HG03025 (cell line): Measurements from ENCODE around the gene PTPN12.

Source experiments
- ATAC-seq: cut with Tn5 transposase; IDR thresholded peaks from one replicate; pipeline ENCODE4 v1.9.1; 2021; ENCODE audit warnings: mild to moderate bottlenecking, moderate library complexity; ENCODE audit not compliant: unreplicated experiment, low FRiP score

The PTPN12 gene

GRCh38 chr7:77657427-77658224 lies 120.5 kb downstream of the PTPN12 start:
- ATAC-seq: no peak

- ATAC-seq: no peak
These were observed 121.8 kb downstream of the PTPN12 start for GRCh38 chr7:77658928-77659327.

- no peak for ATAC-seq
These were observed 124.7 kb downstream of the PTPN12 start for GRCh38 chr7:77661816-77662215.

GRCh38 chr7:77662869-77663268 lies 125.8 kb downstream of the PTPN12 start:
- ATAC-seq: no peak

DNA sequence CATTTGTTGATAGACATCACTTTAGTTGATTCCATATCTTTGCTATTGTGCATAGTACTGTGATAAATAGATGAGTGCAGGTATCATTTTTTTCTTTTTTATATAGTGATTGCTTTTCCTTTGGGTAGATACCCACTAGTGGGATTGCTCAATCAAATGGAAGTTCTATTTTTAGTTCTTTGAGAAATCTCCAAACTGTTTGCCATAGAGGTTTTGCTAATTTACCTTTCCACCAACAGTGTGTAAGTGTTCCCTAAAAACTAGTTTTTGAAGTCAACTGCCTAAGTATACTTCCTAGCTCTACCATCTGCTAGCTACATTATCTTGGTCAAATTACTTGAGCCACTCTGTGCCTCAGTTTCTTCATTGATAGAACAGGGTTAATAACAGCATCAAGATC lies 127.6 kb downstream of the PTPN12 start:
- ATAC-seq: no peak

DNA sequence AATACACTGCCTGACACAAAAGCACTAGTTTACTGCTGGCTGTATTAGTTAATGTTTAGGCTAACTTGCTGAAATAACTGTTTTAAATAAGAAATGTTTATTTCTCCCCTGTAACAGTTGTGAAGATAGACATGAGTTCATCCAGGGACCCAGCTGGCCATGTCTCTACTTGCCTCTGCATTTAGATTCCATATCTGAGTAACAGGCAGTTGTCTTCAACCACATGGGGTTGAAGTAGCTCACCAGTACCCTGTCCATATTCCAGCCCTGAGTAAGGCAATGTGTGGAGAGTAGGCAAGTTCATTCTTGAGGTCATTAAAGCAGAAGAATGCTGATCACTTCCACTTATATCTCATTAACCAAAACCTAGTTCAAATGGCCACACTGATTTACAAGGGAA lies 128.1 kb downstream of the PTPN12 start:
- ATAC-seq: no peak

DNA sequence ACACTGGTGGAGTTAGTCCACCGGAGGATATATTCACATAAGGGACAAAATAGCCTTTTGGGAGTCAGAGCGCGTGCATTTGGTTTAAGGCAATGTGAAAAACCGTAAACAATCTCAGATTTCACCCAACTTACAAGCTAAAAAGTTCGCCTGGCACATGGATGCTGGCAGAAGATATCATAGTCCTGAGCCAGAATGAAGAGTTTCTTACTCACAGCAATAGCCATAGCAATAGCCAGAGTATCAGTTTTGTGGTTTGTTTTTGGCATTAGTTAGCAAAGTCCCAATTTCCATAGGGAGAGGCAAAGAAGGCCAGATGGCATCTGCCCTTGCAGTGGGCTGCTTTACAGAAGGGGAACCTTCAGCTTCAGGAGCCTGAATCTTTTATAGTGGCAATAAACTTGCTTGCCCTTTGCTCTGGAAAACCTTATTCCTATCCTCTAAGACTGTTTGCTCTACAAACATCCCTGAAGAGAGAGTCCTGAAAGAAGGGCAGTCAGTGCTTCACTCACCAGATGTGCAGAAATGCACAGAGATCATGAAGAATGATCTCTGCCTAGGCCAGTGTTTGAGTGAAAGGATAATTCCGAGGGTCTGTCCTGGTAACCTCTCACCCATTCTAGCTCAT lies 130.5 kb downstream of the PTPN12 start:
- no peak for ATAC-seq

- ATAC-seq: no peak
These were observed 137.8 kb downstream of the PTPN12 start for GRCh38 chr7:77674878-77675277.

GRCh38 chr7:77679608-77680007 lies 142.5 kb downstream of the PTPN12 start:
- no peak for ATAC-seq

- ATAC-seq: no peak
These were observed 143.2 kb downstream of the PTPN12 start for GRCh38 chr7:77680266-77680665.

DNA sequence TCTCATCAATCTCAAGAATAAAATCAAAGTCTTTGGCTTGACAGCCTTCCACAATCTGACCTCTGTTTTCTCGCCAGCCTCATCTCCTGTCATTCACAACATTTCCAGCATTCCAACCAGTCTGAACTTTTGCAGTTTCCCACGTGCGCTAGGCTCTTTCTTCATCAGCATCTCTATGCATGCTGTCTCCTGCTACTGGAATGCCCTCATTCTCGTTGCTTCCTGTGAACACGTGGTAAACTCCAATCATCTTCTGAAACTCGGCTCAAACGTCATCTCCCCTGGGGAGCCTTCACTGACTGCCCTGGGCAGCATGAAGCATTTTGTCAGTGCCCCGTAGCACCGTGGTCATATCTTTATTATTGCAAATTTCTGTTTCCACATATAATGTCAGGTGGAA lies 146.9 kb downstream of the PTPN12 start:
- ATAC-seq: no peak

GRCh38 chr7:77685233-77685632 lies 148.1 kb downstream of the PTPN12 start:
- ATAC-seq: no peak

DNA sequence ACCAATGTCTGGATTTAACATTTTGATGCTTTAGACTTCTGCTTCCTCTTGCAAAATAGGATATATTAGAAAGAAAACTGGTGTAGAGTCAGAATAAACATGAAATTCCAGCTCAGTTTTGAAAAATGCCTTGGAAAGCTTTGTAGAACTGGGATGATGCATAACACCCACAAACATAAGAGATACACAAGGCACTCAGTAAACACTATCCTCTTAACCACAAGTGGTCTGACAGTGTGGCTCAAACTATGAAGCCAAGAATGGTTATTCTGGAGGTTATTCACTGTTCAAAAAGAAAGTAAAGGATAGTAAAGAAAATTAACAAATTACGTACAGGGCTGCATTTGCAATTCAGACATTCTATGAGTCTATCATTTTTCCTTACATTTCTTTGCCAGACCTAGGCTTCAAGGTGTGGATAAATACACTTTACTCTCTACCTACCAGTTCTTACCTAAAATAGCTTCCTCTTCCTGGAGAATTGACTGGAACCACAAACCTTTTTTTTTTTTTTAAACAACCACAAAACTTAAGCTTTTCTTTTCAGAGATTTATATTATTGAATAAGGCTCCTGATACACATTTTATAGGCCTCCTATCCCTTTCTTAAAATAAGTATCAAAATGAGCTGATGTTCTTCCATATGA lies 150.1 kb downstream of the PTPN12 start:
- ATAC-seq: no peak

DNA sequence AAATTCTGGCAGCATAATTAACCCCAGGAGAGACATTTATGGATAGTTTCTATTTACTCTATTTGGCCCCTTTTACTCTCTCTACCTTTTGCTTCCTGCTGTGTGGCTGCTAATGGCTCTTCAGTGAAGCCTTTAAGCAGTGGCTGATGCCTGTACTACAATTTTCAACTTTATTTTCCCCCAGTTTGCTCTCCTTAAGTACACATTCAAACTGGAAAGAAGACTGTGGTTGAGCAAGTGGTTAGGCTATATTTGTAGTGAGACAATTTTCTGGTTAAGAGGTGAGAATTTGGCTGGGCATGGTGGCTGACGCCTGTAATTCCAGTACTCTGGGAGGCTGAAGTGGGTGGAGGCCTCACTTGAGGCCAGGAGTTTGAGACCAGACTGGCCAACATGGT lies 150.7 kb downstream of the PTPN12 start:
- no peak for ATAC-seq
